ENCODE results near the gene CASQ2. TPM values are rescaled to one million over a fixed set of nuclear protein-coding genes. Genes with fewer than 3 reads are reported as not detected.
A peak's percentile ranks its signal among the peaks of the same experiment; 100 is the strongest.

The CASQ2 gene
- polyA plus RNA-seq, 1 donor (not counting 4 experiments of a cell fraction or from before 2014, with no cell fraction given) = 0.04 TPM

DNA sequence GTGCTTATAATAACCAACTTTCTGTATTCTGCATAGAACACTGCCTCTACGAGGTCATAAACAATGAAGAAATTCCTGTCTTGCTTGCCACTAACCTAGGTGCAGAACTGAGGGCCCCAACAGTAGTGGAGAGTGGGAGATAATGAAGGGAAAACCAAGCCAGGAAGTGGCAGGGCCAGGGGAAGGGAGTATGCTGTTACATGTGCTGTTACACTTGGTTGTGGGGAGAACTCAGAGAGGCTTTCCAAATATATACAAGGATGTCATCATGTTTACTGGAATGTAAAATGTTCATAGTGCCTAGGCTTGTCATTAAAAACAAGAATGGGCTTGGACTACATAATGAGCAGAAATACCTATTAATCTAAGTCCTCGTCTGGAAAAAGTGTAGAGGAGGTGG, 41.3 kb upstream of the CASQ2 start:
- no peak for FAIRE-seq
- Histone ChIP-seq H3K9me3 (ENCODE audit: control insufficient read depth, low read depth, low read length) (no peaks in the 10 kb centered on the region), H3K79me2 (ENCODE audit: control insufficient read depth, insufficient read depth, low read length) (no peaks in the 10 kb centered on the region), H3K27ac (ENCODE audit: control insufficient read depth, insufficient read depth, low read length) (no peak overlapping the region), H3K4me3 (ENCODE audit: control insufficient read depth in 2 of 3, extremely low read depth in 1 of 3, insufficient read depth in 2 of 3, low read depth in 1 of 3, low read length in 3 of 3) (no peak overlapping the region), H3K9ac (ENCODE audit: control insufficient read depth, extremely low read depth, insufficient read depth, low read length) (no peak overlapping the region), H3K9me1 (ENCODE audit: control insufficient read depth, extremely low read depth, insufficient read depth, low read length) (no peaks in the 10 kb centered on the region), H3K4me2 (ENCODE audit: control insufficient read depth, extremely low read depth, insufficient read depth, low read depth, low read length) (no peak overlapping the region), H4K20me1 (ENCODE audit: control insufficient read depth, extremely low read depth, insufficient read depth, low read length) (no peaks in the 10 kb centered on the region), H3K36me3 (ENCODE audit: control insufficient read depth in 2 of 2, extremely low read depth in 1 of 2, insufficient read depth in 2 of 2, low read length in 2 of 2) (no peaks in the 10 kb centered on the region), H3K4me1 (ENCODE audit: control insufficient read depth, extremely low read depth, insufficient read depth, low read length) (peaks cover 13% of the 10 kb centered on the region), H3K27me3 (ENCODE audit: control insufficient read depth, extremely low read depth, insufficient read depth, low read length) (no peaks in the 10 kb centered on the region), H2AFZ (ENCODE audit: control insufficient read depth, low read length) (peak overlapping the region; percentile 10)
- DNase-seq (ENCODE audit: low read depth, low spot score) = no peak
- TF ChIP-seq EZH2 (IDR thresholded peaks at IDR 0.05; ENCODE audit: low read length) (no peak), CTCF (optimal IDR thresholded peaks at IDR 0.05 in 1 of 3, IDR thresholded peaks at IDR 0.05 in 1 of 3, conservative IDR thresholded peaks at IDR 0.05 in 1 of 3; ENCODE audit: extremely low read depth in 1 of 3, insufficient read depth in 2 of 3, low read length in 3 of 3) (no peak)
- dilution Hi-C loops (cut with MboI; ENCODE audit: extremely low pct_ligation_motif_present, low sequenced_read_pairs) = loop anchor here (25.0 kb wide), 1 partner anchor 177 kb away; the partner anchor contains the start of gene SLC22A15

DNA sequence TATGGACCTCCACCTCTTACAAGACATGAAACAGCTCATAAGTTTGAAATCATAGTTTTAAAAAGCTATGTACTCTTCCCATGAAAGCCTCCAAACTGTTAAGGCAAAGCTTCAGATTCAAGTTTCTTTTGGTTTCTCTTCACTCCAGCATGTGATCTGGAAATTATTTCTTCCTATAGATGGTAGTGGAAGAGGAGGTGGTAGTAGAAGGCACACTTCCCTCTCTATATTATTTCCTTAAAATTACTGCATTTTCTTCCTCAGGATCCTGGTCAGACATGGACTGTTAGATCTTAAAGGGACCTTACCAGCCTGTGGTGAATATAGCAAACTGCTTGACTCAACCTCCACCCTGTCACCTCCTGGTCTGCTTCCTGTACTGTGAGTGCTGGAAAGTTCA, 40.6 kb upstream of the CASQ2 start:
- Histone ChIP-seq H3K4me2 (ENCODE audit: control insufficient read depth, extremely low read depth, insufficient read depth, low read depth, low read length) (no peak overlapping the region), H3K4me3 (ENCODE audit: control insufficient read depth in 2 of 3, extremely low read depth in 1 of 3, insufficient read depth in 2 of 3, low read depth in 1 of 3, low read length in 3 of 3) (no peak overlapping the region), H3K9me3 (ENCODE audit: control insufficient read depth, low read depth, low read length) (no peaks in the 10 kb centered on the region), H3K27me3 (ENCODE audit: control insufficient read depth, extremely low read depth, insufficient read depth, low read length) (no peaks in the 10 kb centered on the region), H3K27ac (ENCODE audit: control insufficient read depth, insufficient read depth, low read length) (no peak overlapping the region), H2AFZ (ENCODE audit: control insufficient read depth, low read length) (no peak overlapping the region), H3K36me3 (ENCODE audit: control insufficient read depth in 2 of 2, extremely low read depth in 1 of 2, insufficient read depth in 2 of 2, low read length in 2 of 2) (no peaks in the 10 kb centered on the region), H3K4me1 (ENCODE audit: control insufficient read depth, extremely low read depth, insufficient read depth, low read length) (peaks cover 6% of the 10 kb centered on the region), H3K79me2 (ENCODE audit: control insufficient read depth, insufficient read depth, low read length) (no peaks in the 10 kb centered on the region), H3K9me1 (ENCODE audit: control insufficient read depth, extremely low read depth, insufficient read depth, low read length) (no peaks in the 10 kb centered on the region), H3K9ac (ENCODE audit: control insufficient read depth, extremely low read depth, insufficient read depth, low read length) (no peak overlapping the region), H4K20me1 (ENCODE audit: control insufficient read depth, extremely low read depth, insufficient read depth, low read length) (no peaks in the 10 kb centered on the region)
- DNase-seq (ENCODE audit: low read depth, low spot score) (no peak), FAIRE-seq (no peak)
- TF ChIP-seq CTCF (optimal IDR thresholded peaks at IDR 0.05 in 1 of 3, IDR thresholded peaks at IDR 0.05 in 1 of 3, conservative IDR thresholded peaks at IDR 0.05 in 1 of 3; ENCODE audit: extremely low read depth in 1 of 3, insufficient read depth in 2 of 3, low read length in 3 of 3) (no peak), EZH2 (IDR thresholded peaks at IDR 0.05; ENCODE audit: low read length) (no peak)
- dilution Hi-C loops (cut with MboI; ENCODE audit: extremely low pct_ligation_motif_present, low sequenced_read_pairs) = loop anchor here (25.0 kb wide), 1 partner anchor 178 kb away; the partner anchor contains the start of gene SLC22A15
